NB4 (cell line): Measurements from ENCODE around the gene NTN3.
"Not testable (repeated sequence)": the region's sequence is repeated elsewhere in the genome, so short reads cannot be mapped to it uniquely, and the experiment has no call there.

Source experiments
- DNase-seq: peaks from one replicate; pipeline ENCODE4 v3.0.0; 2010; ENCODE audit warnings: low read depth
- H3K4me3 ChIP-seq: one replicate; pipeline ENCODE4 v1.5.1; 2011; ENCODE audit warnings: mild to moderate bottlenecking, low read depth, low read length, moderate library complexity
- MYC ChIP-seq: IDR thresholded peaks from 2 replicates; pipeline ENCODE4 v1.6.1; 2011; ENCODE audit warnings: low read depth, low read length
- POLR2A ChIP-seq: IDR thresholded peaks from 2 replicates; pipeline ENCODE4 v1.6.1; 2011; ENCODE audit warnings: mild to moderate bottlenecking; ENCODE audit not compliant: insufficient read length; ENCODE audit errors: extremely low read depth
- TF ChIP-seq, protein P1 (sequence below): IDR thresholded peaks from 2 replicates; pipeline ENCODE4 v1.6.1; 2011; ENCODE audit warnings: low read depth, low read length
- TF ChIP-seq, protein P2 (sequence below): IDR thresholded peaks from one replicate; pipeline ENCODE4 v1.5.1; 2012; ENCODE audit warnings: low read depth, low read length

The NTN3 gene

DNA sequence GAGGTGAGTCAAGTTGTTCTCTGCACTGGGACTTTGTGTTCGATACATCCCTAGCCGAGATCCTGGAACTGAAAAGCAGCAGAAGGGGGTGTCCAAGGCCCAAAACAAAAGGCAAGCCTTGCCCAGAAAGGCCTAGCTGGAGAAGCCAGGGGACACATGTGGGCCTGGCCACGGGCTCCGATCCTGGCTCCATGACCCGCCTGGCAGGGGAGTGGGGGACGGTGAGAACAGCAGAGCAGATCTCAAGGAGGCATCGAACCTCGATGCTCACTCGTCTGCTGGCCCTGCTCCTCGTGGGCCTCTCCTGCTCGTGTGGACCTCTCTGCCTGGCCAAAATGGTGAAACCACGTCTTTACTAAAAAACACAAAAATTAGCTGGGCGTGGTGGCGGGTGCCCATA lies 33.0 kb upstream of the NTN3 start:
- H3K4me3 ChIP-seq: no peak overlapping the region
- no peak for DNase-seq
- TF ChIP-seq POLR2A (no peak), MYC (no peak)
- TF ChIP-seq, protein P1, sequence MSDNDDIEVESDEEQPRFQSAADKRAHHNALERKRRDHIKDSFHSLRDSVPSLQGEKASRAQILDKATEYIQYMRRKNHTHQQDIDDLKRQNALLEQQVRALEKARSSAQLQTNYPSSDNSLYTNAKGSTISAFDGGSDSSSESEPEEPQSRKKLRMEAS: no peak
- TF ChIP-seq, protein P2, sequence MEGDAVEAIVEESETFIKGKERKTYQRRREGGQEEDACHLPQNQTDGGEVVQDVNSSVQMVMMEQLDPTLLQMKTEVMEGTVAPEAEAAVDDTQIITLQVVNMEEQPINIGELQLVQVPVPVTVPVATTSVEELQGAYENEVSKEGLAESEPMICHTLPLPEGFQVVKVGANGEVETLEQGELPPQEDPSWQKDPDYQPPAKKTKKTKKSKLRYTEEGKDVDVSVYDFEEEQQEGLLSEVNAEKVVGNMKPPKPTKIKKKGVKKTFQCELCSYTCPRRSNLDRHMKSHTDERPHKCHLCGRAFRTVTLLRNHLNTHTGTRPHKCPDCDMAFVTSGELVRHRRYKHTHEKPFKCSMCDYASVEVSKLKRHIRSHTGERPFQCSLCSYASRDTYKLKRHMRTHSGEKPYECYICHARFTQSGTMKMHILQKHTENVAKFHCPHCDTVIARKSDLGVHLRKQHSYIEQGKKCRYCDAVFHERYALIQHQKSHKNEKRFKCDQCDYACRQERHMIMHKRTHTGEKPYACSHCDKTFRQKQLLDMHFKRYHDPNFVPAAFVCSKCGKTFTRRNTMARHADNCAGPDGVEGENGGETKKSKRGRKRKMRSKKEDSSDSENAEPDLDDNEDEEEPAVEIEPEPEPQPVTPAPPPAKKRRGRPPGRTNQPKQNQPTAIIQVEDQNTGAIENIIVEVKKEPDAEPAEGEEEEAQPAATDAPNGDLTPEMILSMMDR: no peak

DNA sequence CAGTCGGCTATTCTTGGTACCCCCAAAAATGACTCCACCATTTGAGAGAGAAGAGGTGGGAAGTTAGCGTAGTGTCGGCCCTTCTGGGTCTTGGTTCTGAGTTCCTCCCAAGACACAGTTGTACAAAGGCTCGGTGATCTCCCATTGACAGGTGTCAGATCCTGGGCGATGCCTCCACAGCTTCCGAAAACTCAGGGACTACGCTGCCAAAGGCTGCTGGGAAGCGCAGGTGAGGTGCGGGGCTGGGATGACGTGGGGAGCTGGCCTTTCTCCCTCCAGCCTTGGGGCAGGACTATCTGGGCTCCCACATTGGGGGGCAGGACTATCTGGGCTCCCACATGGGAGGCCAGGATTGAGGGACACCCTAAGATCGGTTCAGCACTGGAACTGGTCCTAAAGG lies 31.5 kb upstream of the NTN3 start:
- H3K4me3 ChIP-seq: no peak overlapping the region
- DNase-seq: no peak
- TF ChIP-seq POLR2A: no peak
- TF ChIP-seq, protein P1: no peak
- TF ChIP-seq, protein P2: no peak
- no peak for TF ChIP-seq MYC

DNA sequence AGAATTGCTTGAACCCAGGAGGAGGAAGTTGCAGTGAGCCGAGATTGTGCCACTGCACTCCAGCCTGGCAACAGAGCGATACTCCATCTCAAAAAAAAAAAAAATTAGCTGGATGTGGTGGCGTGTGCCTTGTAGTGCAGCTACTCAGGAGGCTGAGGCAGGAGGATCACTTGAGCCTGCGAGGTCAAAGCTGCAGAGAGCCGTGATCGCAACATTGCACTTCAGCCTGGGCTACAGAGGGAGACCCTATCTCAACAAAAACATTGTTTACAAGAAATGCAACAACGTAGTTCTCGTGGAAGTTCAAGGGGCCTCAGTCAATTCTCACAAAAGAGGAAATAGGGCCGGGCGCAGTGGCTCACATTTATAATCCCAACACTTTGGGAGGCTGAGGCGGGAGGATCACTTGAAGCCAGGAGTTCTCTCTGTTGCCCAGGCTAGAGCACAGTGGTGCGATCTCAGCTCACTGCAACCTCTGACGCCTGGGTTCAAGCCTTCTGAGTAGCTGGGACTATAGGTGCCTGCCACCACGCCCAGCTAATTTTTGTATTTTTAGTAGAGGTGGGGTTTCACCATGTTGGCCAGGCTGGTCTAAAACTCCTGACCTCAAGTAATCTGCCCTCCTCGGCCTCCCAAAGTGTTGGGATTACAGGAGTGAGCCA lies 29.8 kb upstream of the NTN3 start:
- DNase-seq, H3K4me3 ChIP-seq: not testable (repeated sequence)

DNA sequence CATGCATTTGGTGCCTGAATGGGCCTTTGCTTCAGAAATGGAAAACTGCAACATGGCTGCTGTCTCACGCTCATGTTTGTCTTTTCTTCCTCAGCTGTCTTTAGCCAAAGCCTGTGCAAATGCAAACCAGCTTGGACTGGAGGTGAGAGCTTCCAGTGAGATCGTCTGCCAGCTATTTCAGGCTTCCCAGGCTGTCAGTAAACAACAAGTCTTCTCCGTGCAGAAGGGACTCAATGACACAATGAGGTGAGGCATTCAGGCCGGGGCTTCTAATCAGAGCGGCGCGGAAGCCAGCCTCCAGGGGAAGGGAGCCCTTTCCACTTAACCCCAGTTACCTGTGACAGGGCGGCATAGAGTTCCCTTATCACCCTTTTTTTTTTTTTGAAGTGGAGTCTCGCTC lies 27.5 kb upstream of the NTN3 start:
- no peak overlapping the region for H3K4me3 ChIP-seq
- DNase-seq: no peak
- TF ChIP-seq POLR2A: no peak
- TF ChIP-seq, protein P2: no peak
- no peak for TF ChIP-seq MYC

DNA sequence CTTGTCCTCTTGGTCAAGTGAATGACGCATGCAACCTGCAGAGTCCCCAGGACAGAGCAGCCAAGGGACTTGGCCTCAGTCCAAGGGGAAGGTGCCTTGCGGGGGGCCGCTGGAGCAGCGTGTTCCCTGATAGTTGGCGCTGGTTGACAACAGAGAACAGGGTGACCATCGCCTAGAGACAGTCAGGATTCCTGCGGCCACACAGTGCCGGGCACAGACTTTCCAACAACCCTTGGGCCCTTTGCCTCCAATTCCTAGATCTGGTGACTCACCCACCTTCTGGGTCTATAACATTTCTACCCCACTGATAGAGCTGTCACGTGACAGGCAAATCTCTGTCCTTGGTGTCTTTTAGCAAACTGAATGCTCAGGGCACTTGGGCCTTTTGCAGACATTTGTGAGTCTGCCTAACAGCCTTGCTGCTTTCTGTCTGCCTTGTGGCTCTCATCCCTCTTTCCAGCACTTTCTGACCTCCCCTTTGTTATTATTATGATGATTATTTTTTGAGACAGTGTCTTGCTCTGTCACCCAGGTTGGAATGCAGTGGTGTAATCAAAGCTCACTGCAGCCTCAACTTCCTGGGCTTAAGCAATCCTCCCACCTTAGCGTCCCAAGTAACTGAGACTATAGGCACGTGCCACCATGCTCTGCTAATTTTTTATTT lies 23.0 kb upstream of the NTN3 start:
- H3K4me3 ChIP-seq: no peak overlapping the region
- DNase-seq: no peak
- TF ChIP-seq, protein P1: no peak
- TF ChIP-seq POLR2A: no peak
- TF ChIP-seq, protein P2: no peak
- no peak for TF ChIP-seq MYC

DNA sequence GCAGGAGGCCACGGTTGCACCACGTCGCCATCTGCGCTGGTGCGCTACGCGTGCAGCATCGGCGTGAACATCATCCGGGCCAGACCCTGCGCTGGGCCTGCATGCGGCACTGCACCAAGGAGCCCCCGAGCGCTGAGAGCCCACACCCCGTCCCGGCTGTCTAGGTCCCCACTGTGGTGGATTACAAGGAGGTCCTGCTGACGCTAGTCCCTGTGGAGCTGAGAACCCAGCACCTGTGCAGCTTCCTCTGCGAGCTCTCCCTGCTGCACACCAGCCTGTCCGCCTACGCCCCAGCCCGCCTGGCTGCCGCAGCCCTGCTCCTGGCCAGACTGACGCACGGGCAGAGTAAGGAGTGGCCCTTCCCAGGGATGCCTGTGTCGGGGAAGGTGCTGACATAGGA lies 22.0 kb upstream of the NTN3 start:
- TF ChIP-seq, protein P1: no peak
- TF ChIP-seq MYC (no peak), POLR2A (no peak)
- TF ChIP-seq, protein P2: no peak
- no peak overlapping the region for H3K4me3 ChIP-seq
- DNase-seq: no peak
